ENCODE measurements around the gene TBRG4. TPM values are rescaled to one million over a fixed set of nuclear protein-coding genes. Genes with fewer than 3 reads are reported as not detected.

Gene TBRG4
- total RNA-seq, 1 experiment from 2014 or later: 107 TPM

DNA sequence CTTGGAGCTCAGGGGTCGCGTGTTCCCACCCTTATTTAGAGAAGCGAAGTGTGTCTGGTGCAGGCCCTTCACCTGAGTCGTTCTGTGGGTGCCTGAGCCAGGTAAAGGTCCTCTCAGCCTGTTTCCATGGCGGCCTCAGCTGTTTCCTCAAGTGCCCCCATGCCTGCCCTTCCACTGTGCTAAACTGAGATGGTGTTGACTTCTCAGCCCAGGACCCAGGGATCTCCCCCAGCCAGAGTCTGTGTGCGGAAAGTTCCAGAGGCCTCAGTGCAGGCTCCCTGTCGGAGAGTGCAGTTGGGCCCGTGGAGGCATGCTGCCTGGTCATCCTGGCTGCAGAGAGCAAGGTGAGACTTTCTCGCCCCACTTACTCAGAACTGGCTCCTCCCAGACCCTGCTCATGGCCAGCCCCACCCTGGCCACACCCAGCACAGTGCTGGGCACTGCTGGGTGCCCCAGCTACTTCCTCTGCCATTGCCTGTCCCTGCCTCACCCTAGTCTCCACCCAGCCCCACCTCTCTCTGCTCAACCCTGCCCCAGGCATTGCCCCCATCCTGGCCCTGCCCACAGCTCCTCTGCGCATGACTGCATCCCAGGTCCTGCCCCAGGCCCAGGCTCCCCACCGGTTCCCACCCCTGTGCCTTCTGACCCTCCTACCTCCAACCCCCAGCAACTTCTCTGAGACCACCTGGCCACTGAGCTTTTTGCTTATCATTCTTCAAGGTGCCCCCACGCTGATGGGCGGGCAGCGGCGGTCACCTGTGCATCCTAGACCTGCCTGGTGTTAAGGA, 43.1 kb downstream of the TBRG4 start:
- Histone ChIP-seq H3K9ac (ENCODE audit: low read length) (no peak overlapping the region), H3K9me2 (replicated peaks; ENCODE audit: low read length) (no peaks in the 10 kb centered on the region), H3K9me3 (ENCODE audit: low read length) (no peaks in the 10 kb centered on the region), H3K4me2 (ENCODE audit: low read length) (no peak overlapping the region), H3K79me2 (ENCODE audit: low read length) (no peaks in the 10 kb centered on the region), H3K27me3 (ENCODE audit: low read length) (no peaks in the 10 kb centered on the region), H4K20me1 (ENCODE audit: low read length) (no peaks in the 10 kb centered on the region), H3F3A (ENCODE audit: low read length, unreplicated experiment) (no peaks in the 10 kb centered on the region), H3K4me1 (ENCODE audit: insufficient read depth, low read length) (no peaks in the 10 kb centered on the region), H2AFZ (ENCODE audit: low read length) (no peak overlapping the region), H3K4me3 (ENCODE audit: low read length) (no peak overlapping the region), H3K27ac (ENCODE audit: low read length) (no peak overlapping the region), H3K36me3 (ENCODE audit: low read depth, low read length) (peaks cover 3% of the 10 kb centered on the region; the same call in 1 of the 2 replicates)
- BruUV-seq (replicated peaks): no TSS peak
- DNase-seq (no peak), ATAC-seq (no peak)
- ChIA-PET CTCF (no interaction called here), POLR2A (ENCODE audit: unreplicated experiment) (no interaction called here)
- TF ChIP-seq EZH2phosphoT487 (IDR thresholded peaks at IDR 0.05; ENCODE audit: borderline replicate concordance, low read length) (no peak), CTCF (conservative IDR thresholded peaks at IDR 0.05; ENCODE audit: low read depth, low read length) (no peak), EZH2 (IDR thresholded peaks at IDR 0.05; ENCODE audit: low read length, unreplicated experiment) (no peak)
- intact Hi-C loops (cut with micrococcal nuclease): no loop called here

DNA sequence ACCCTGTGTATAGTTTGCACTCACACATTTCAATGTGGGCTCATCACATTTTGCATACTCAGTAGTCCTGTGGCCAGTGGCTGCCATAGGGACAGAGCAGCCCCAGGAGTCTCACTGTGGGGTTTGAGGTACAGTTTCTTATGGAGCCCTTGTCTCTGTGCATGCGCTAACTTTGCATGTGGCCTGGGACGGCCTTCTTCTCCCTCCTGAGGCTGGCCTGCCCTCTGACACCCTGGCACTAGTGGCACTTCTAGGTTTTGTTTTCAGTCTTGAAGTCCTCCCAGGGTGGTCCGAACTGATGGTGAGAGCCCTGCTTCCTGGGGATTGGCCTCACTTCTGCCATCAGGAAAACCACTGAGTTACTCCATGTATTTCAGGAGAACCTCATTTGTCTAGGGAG, 43.9 kb downstream of the TBRG4 start:
- Histone ChIP-seq H3K79me2 (ENCODE audit: low read length) (no peaks in the 10 kb centered on the region), H3K27ac (ENCODE audit: low read length) (no peak overlapping the region), H3K36me3 (ENCODE audit: low read depth, low read length) (peaks cover 3% of the 10 kb centered on the region; the same call in 1 of the 2 replicates), H3K4me1 (ENCODE audit: insufficient read depth, low read length) (no peaks in the 10 kb centered on the region), H3K4me3 (ENCODE audit: low read length) (no peak overlapping the region), H3K4me2 (ENCODE audit: low read length) (no peak overlapping the region), H3F3A (ENCODE audit: low read length, unreplicated experiment) (no peaks in the 10 kb centered on the region), H4K20me1 (ENCODE audit: low read length) (no peaks in the 10 kb centered on the region), H3K27me3 (ENCODE audit: low read length) (no peaks in the 10 kb centered on the region), H3K9me2 (replicated peaks; ENCODE audit: low read length) (no peaks in the 10 kb centered on the region), H3K9me3 (ENCODE audit: low read length) (no peaks in the 10 kb centered on the region), H3K9ac (ENCODE audit: low read length) (no peak overlapping the region), H2AFZ (ENCODE audit: low read length) (no peak overlapping the region)
- ChIA-PET CTCF (no interaction called here), POLR2A (ENCODE audit: unreplicated experiment) (no interaction called here)
- ATAC-seq (no peak), DNase-seq (no peak)
- intact Hi-C loops (cut with micrococcal nuclease): no loop called here
- no TSS peak for BruUV-seq (replicated peaks)
- TF ChIP-seq EZH2 (IDR thresholded peaks at IDR 0.05; ENCODE audit: low read length, unreplicated experiment) (no peak), EZH2phosphoT487 (IDR thresholded peaks at IDR 0.05; ENCODE audit: borderline replicate concordance, low read length) (no peak), CTCF (conservative IDR thresholded peaks at IDR 0.05; ENCODE audit: low read depth, low read length) (no peak)

GRCh38 chr7:45066409-45066808, 45.1 kb downstream of the TBRG4 start:
- no peaks in the 10 kb centered on the region for H3K9me2 ChIP-seq (replicated peaks; ENCODE audit: low read length)
- TF ChIP-seq CTCF (conservative IDR thresholded peaks at IDR 0.05; ENCODE audit: low read depth, low read length): no peak
- TF ChIP-seq EZH2 (IDR thresholded peaks at IDR 0.05; ENCODE audit: low read length, unreplicated experiment): no peak
- TF ChIP-seq EZH2phosphoT487 (IDR thresholded peaks at IDR 0.05; ENCODE audit: borderline replicate concordance, low read length): no peak
- no peak overlapping the region for H3K9ac ChIP-seq (ENCODE audit: low read length)
- DNase-seq: no peak
- H4K20me1 ChIP-seq (ENCODE audit: low read length): no peaks in the 10 kb centered on the region
- H3K79me2 ChIP-seq (ENCODE audit: low read length): no peaks in the 10 kb centered on the region
- intact Hi-C loops (cut with micrococcal nuclease): no loop called here
- no peaks in the 10 kb centered on the region for H3F3A ChIP-seq (ENCODE audit: low read length, unreplicated experiment)
- no TSS peak for BruUV-seq (replicated peaks)
- ChIA-PET POLR2A (ENCODE audit: unreplicated experiment) (no interaction called here), CTCF (no interaction called here)
- ATAC-seq: no peak
- no peak overlapping the region for H3K27ac ChIP-seq (ENCODE audit: low read length)
- no peaks in the 10 kb centered on the region; the same call in 1 of the 2 replicates for H3K36me3 ChIP-seq (ENCODE audit: low read depth, low read length)
- no peaks in the 10 kb centered on the region for H3K4me1 ChIP-seq (ENCODE audit: insufficient read depth, low read length)
- H3K9me3 ChIP-seq (ENCODE audit: low read length): no peaks in the 10 kb centered on the region
- H3K4me2 ChIP-seq (ENCODE audit: low read length): no peak overlapping the region
- no peak overlapping the region for H2AFZ ChIP-seq (ENCODE audit: low read length)
- no peaks in the 10 kb centered on the region for H3K27me3 ChIP-seq (ENCODE audit: low read length)
- no peak overlapping the region for H3K4me3 ChIP-seq (ENCODE audit: low read length)
